HCT116 (cell line): ENCODE measurements around the gene CNKSR3. TPM values are rescaled to one million over a fixed set of nuclear protein-coding genes. Genes with fewer than 3 reads are reported as not detected.

Experiments
- ATAC-seq: fragments of 200-7000 bp; cut with Tn5 transposase; 2 replicates; pipeline ENCODE4 v1.9.1; 2020; ENCODE audit warnings: mild to moderate bottlenecking, moderate library complexity
- BruUV-seq: library from RNA; stranded (reverse); fragments of 400-500 nt; replicated peaks from 2 replicates; lab custom pipeline; 2021; lab: Mats Ljungman, UMichigan
- CTCF ChIA-PET: fragments of 300-600 bp; sonication (Branson Sonifier 250); formaldehyde crosslinking; loops from one replicate; lab custom pipeline; 2021; ENCODE audit warnings: antibody characterized with exemption; lab: Charles Lee
- POLR2A ChIA-PET: fragments of 300-600, 350-600 bp; sonication (Branson Sonifier 250); formaldehyde crosslinking; loops from one replicate; lab custom pipeline; 2021; ENCODE audit warnings: antibody characterized with exemption; lab: Charles Lee
- RAD21 ChIA-PET, 2 experiments: fragments of 300-600 bp; sonication (Branson Sonifier 250); formaldehyde crosslinking; loops; one replicate each; lab custom pipeline; 2023; ENCODE audit warnings: low total read pairs in 2 of 2; ENCODE audit not compliant: uncharacterized antibody in 2 of 2, unreplicated experiment in 2 of 2, low non-redundant PET in 1 of 2; lab: Charles Lee
- DNase-seq: peaks from one replicate; pipeline ENCODE4 v3.0.0-alpha.2; 2010; ENCODE audit warnings: low read depth, low spot score
- H2AFZ ChIP-seq: fragments of 200-600 bp; shearing (Covaris generic), sonication (generic); 2 replicates; pipeline ENCODE4 v1.6.1; 2017; ENCODE audit warnings: low read depth, mixed run types, mixed read lengths, antibody characterized with exemption, low read length; ENCODE audit not compliant: poor library complexity, severe bottlenecking
- H3K27ac ChIP-seq: 2 replicates; pipeline ENCODE4 v1.5.1; 2012; ENCODE audit warnings: low read depth, low read length
- H3K27me3 ChIP-seq: fragments of 200-600 bp; sonication (generic); 2 replicates; pipeline ENCODE4 v1.6.1; 2016; ENCODE audit warnings: mixed run types, low read length, mixed read lengths; ENCODE audit not compliant: insufficient read depth
- H3K36me3 ChIP-seq, 2 experiments: fragments of 200-500 bp in 1 of 2; fragments of 200-600 bp in 1 of 2; sonication (Bioruptor generic) in 1 of 2; sonication (generic) in 1 of 2; 2 replicates each; pipeline versions ENCODE4 v1.5.1 to v1.6.1; 2014 to 2016; ENCODE audit warnings: low read length in 2 of 2, inconsistent platforms in 1 of 2, mixed read lengths in 1 of 2, mixed run types in 1 of 2; ENCODE audit not compliant: insufficient read depth in 2 of 2, control insufficient read depth in 1 of 2
- H3K4me1 ChIP-seq, 2 experiments: fragments of 200-600 bp in 1 of 2; sonication (generic) in 1 of 2; 2 replicates each; pipeline versions ENCODE4 v1.5.1 to v1.6.1; 2012 to 2017; ENCODE audit warnings: low read length in 2 of 2, inconsistent platforms in 1 of 2, mild to moderate bottlenecking in 1 of 2, mixed read lengths in 1 of 2, mixed run types in 1 of 2, moderate library complexity in 1 of 2; ENCODE audit not compliant: insufficient read depth in 2 of 2, control insufficient read depth in 1 of 2
- H3K4me2 ChIP-seq: fragments of 200-600 bp; sonication (generic); 2 replicates; pipeline ENCODE4 v1.6.1; 2017; ENCODE audit warnings: mixed run types, low read length, mixed read lengths
- H3K4me3 ChIP-seq, 2 experiments: fragments of 200-600 bp in 1 of 2; sonication (generic) in 1 of 2; replicated peaks in 1 of 2; 2 replicates each; pipeline ENCODE4 v1.5.1; 2011 to 2016; ENCODE audit warnings: low read length in 2 of 2, control low read depth in 1 of 2, low read depth in 1 of 2, mild to moderate bottlenecking in 1 of 2, mixed read lengths in 1 of 2, mixed run types in 1 of 2
- H3K79me2 ChIP-seq: fragments of 200-600 bp; sonication (generic); 2 replicates; pipeline ENCODE4 v1.6.1; 2017; ENCODE audit warnings: mild to moderate bottlenecking, mixed run types, low read length, moderate library complexity, mixed read lengths; ENCODE audit not compliant: insufficient read depth
- H3K9ac ChIP-seq: fragments of 200-600 bp; sonication (generic); 2 replicates; pipeline ENCODE4 v1.6.1; 2016; ENCODE audit warnings: low read length, mixed read lengths
- H3K9me2 ChIP-seq: fragments of 200-600 bp; sonication (generic), shearing (Covaris generic); 2 replicates; pipeline ENCODE4 v1.6.1; 2017; ENCODE audit warnings: mixed run types, mild to moderate bottlenecking, moderate library complexity; ENCODE audit not compliant: insufficient read depth
- H3K9me3 ChIP-seq, 2 experiments: fragments of 200-500 bp in 1 of 2; fragments of 200-600 bp in 1 of 2; sonication (Bioruptor generic) in 1 of 2; sonication (generic) in 1 of 2; 2 replicates each; pipeline ENCODE4 v1.6.1; 2014 to 2017; ENCODE audit warnings: low read length in 2 of 2, mixed read lengths in 2 of 2, inconsistent platforms in 1 of 2, low read depth in 1 of 2, mild to moderate bottlenecking in 1 of 2, mixed run types in 1 of 2, moderate library complexity in 1 of 2; ENCODE audit not compliant: control insufficient read depth in 1 of 2, insufficient read depth in 1 of 2
- H4K20me1 ChIP-seq: fragments of 200-600 bp; sonication (generic), shearing (Covaris generic); 2 replicates; pipeline ENCODE4 v1.6.1; 2017; ENCODE audit warnings: mixed run types, mild to moderate bottlenecking, moderate library complexity; ENCODE audit not compliant: insufficient read depth
- CBX3 ChIP-seq: IDR thresholded peaks from 2 replicates; pipeline ENCODE4 v1.6.1; 2012; ENCODE audit warnings: low read depth
- EGR1 ChIP-seq: IDR thresholded peaks from 2 replicates; pipeline ENCODE4 v1.6.1; 2012; ENCODE audit warnings: low read depth
- ELF1 ChIP-seq: IDR thresholded peaks from 2 replicates; pipeline ENCODE4 v1.6.1; 2012; ENCODE audit warnings: low read depth, borderline replicate concordance
- EZH2 ChIP-seq: fragments of 200-600 bp; sonication (generic); IDR thresholded peaks from 2 replicates; pipeline ENCODE4 v1.6.1; 2017; ENCODE audit warnings: antibody characterized with exemption, mixed run types
- EZH2phosphoT487 ChIP-seq: fragments of 200-600 bp; IDR thresholded peaks from 2 replicates; pipeline ENCODE4 v1.6.1; 2018; ENCODE audit warnings: antibody characterized with exemption, borderline replicate concordance
- FOSL1 ChIP-seq: IDR thresholded peaks from 2 replicates; pipeline ENCODE4 v1.6.1; 2012; ENCODE audit warnings: low read depth
- JUND ChIP-seq: IDR thresholded peaks from 2 replicates; pipeline ENCODE4 v1.6.1; 2012
- POLR2A ChIP-seq: IDR thresholded peaks from 2 replicates; pipeline ENCODE4 v1.7.0; 2011; ENCODE audit warnings: borderline replicate concordance; ENCODE audit not compliant: insufficient read depth, insufficient read length; ENCODE audit errors: extremely low read depth
- POLR2AphosphoS5 ChIP-seq: IDR thresholded peaks from 2 replicates; pipeline ENCODE4 v1.6.1; 2011; ENCODE audit warnings: mild to moderate bottlenecking, low read depth, low read length, moderate library complexity
- RAD21 ChIP-seq: IDR thresholded peaks from 2 replicates; pipeline ENCODE4 v1.6.1; 2012; ENCODE audit warnings: low read depth, mild to moderate bottlenecking
- SRF ChIP-seq: IDR thresholded peaks from 2 replicates; pipeline ENCODE4 v1.6.1; 2012; ENCODE audit warnings: low read depth
- TCF7L2 ChIP-seq: IDR thresholded peaks from 2 replicates; pipeline ENCODE4 v1.7.0; 2011; ENCODE audit warnings: borderline replicate concordance, inconsistent platforms; ENCODE audit not compliant: insufficient read depth, insufficient read length; ENCODE audit errors: extremely low read depth
- YY1 ChIP-seq: IDR thresholded peaks from 2 replicates; pipeline ENCODE4 v1.6.1; 2011; ENCODE audit warnings: low read length, low read depth, moderate library complexity, mild to moderate bottlenecking; ENCODE audit not compliant: insufficient replicate concordance; ENCODE audit errors: extremely low read depth
- ZFX ChIP-seq: fragments of 450-650 bp; IDR thresholded peaks from 2 replicates; pipeline ENCODE4 v1.6.1; 2017
- ZNF274 ChIP-seq: fragments of 200-500 bp; sonication (Bioruptor generic); IDR thresholded peaks from 2 replicates; pipeline ENCODE4 v1.6.1; 2014; ENCODE audit warnings: mild to moderate bottlenecking, low read depth, low read length, inconsistent platforms
- intact Hi-C: fragments of 100-400 bp; cut with micrococcal nuclease; formaldehyde crosslinking; loops from 2 replicates; pipeline ENCODE4 v1.10.0; 2022
- total RNA-seq: library from RNA; stranded (reverse); gene quantifications from one replicate; pipeline ENCODE4 v1.2.1, GENCODE V29; 2021; ENCODE audit not compliant: unreplicated experiment
- TF ChIP-seq, protein P1 (sequence below): IDR thresholded peaks from 2 replicates; pipeline ENCODE4 v1.6.1; 2011; ENCODE audit warnings: mild to moderate bottlenecking, low read length, moderate library complexity; ENCODE audit not compliant: insufficient replicate concordance; ENCODE audit errors: extremely low read depth
- TF ChIP-seq, protein P2 (sequence below), 3 experiments: fragments of 200-600 bp in 1 of 3; sonication (generic) in 1 of 3; IDR thresholded peaks in 2 of 3; conservative IDR thresholded peaks in 1 of 3; 2 replicates each; pipeline ENCODE4 v1.5.1; 2012 to 2017; ENCODE audit warnings: low read depth in 2 of 3, low read length in 2 of 3, antibody characterized with exemption in 1 of 3, borderline replicate concordance in 1 of 3, control low read depth in 1 of 3, mild to moderate bottlenecking in 1 of 3, mixed read lengths in 1 of 3, mixed run types in 1 of 3, moderate library complexity in 1 of 3; ENCODE audit not compliant: insufficient read depth in 1 of 3
- TF ChIP-seq, protein P3 (sequence below): IDR thresholded peaks from 2 replicates; pipeline ENCODE4 v1.6.1; 2012

Gene CNKSR3
- total RNA-seq, 1 experiment from 2014 or later, result 15.4 TPM

DNA sequence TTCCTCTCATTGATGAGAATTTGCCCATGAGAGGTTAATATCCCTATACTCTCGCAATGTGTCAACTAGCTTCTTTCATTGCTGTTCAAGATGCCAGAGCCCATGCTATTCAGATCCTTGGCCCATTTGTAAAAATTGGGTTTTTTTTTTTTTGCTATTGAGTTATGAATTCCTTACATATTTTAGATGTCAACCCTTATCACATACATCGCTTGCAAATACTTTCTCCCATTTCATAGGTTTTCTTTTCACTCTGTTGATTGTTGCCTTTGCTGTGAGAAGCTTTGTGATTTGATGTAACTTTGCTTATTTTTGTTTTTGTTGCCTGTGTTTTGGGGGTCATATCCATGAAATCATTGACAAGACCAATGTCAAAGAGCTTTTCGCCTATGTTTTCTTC, 121.7 kb downstream of the CNKSR3 start:
- H3K4me3 ChIP-seq, result no peak overlapping the region
- H3K27me3 ChIP-seq, result no peaks in the 10 kb centered on the region
- intact Hi-C loops, result no loop called here
- CTCF ChIA-PET, result no interaction called here
- no peaks in the 10 kb centered on the region for H3K79me2 ChIP-seq
- no peaks in the 10 kb centered on the region for H3K9me2 ChIP-seq
- no peaks in the 10 kb centered on the region; a peak in 1 of 4 replicates for H3K9me3 ChIP-seq
- POLR2A ChIA-PET, result no interaction called here
- RAD21 ChIA-PET, result no interaction called here
- ATAC-seq (no peak), DNase-seq (no peak)
- no peak overlapping the region for H3K27ac ChIP-seq
- H3K9ac ChIP-seq, result no peak overlapping the region
- H3K36me3 ChIP-seq, result no peaks in the 10 kb centered on the region
- no peak overlapping the region for H2AFZ ChIP-seq
- no TSS peak for BruUV-seq
- TF ChIP-seq EGR1 (no peak), ZNF274 (no peak), ZFX (no peak), EZH2 (no peak), POLR2A (no peak), YY1 (no peak), TCF7L2 (no peak), POLR2AphosphoS5 (no peak), RAD21 (no peak), JUND (no peak), ELF1 (no peak), FOSL1 (no peak), CBX3 (no peak), EZH2phosphoT487 (no peak), SRF (no peak)
- TF ChIP-seq, protein P1, sequence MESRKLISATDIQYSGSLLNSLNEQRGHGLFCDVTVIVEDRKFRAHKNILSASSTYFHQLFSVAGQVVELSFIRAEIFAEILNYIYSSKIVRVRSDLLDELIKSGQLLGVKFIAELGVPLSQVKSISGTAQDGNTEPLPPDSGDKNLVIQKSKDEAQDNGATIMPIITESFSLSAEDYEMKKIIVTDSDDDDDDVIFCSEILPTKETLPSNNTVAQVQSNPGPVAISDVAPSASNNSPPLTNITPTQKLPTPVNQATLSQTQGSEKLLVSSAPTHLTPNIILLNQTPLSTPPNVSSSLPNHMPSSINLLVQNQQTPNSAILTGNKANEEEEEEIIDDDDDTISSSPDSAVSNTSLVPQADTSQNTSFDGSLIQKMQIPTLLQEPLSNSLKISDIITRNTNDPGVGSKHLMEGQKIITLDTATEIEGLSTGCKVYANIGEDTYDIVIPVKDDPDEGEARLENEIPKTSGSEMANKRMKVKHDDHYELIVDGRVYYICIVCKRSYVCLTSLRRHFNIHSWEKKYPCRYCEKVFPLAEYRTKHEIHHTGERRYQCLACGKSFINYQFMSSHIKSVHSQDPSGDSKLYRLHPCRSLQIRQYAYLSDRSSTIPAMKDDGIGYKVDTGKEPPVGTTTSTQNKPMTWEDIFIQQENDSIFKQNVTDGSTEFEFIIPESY, result no peak
- TF ChIP-seq, protein P2, sequence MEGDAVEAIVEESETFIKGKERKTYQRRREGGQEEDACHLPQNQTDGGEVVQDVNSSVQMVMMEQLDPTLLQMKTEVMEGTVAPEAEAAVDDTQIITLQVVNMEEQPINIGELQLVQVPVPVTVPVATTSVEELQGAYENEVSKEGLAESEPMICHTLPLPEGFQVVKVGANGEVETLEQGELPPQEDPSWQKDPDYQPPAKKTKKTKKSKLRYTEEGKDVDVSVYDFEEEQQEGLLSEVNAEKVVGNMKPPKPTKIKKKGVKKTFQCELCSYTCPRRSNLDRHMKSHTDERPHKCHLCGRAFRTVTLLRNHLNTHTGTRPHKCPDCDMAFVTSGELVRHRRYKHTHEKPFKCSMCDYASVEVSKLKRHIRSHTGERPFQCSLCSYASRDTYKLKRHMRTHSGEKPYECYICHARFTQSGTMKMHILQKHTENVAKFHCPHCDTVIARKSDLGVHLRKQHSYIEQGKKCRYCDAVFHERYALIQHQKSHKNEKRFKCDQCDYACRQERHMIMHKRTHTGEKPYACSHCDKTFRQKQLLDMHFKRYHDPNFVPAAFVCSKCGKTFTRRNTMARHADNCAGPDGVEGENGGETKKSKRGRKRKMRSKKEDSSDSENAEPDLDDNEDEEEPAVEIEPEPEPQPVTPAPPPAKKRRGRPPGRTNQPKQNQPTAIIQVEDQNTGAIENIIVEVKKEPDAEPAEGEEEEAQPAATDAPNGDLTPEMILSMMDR (IDR thresholded peaks at IDR 0.05 in 2 of 3, conservative IDR thresholded peaks at IDR 0.05 in 1 of 3; ENCODE audit: borderline replicate concordance in 1 of 3, insufficient read depth in 1 of 3, low read depth in 2 of 3, low read length in 2 of 3), result no peak
- TF ChIP-seq, protein P3, sequence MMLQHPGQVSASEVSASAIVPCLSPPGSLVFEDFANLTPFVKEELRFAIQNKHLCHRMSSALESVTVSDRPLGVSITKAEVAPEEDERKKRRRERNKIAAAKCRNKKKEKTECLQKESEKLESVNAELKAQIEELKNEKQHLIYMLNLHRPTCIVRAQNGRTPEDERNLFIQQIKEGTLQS, result no peak
- peaks cover 5 to 15% of the 10 kb centered on the region in 2 experiments; a peak in 3 of 4 replicates for H3K4me1 ChIP-seq
- no peak overlapping the region for H3K4me2 ChIP-seq
- no peaks in the 10 kb centered on the region for H4K20me1 ChIP-seq
